Measurements from ENCODE around the gene BRWD1.

GRCh38 chr21:39197448-39198233, 115.8 kb downstream of the BRWD1 start:
- TF ChIP-seq POLR2AphosphoS5 (IDR thresholded peaks at IDR 0.05; ENCODE audit: low read depth, low read length): no peak
- no peak for TF ChIP-seq POLR2A (IDR thresholded peaks at IDR 0.05; ENCODE audit: low read depth, low read length)
